Fibroblast of skin of back (primary cell): ENCODE results near the gene SEMA3E.

Experiments used
- DNase-seq: peaks from one replicate; pipeline ENCODE4 v3.0.0-alpha.2; 2013

The SEMA3E gene

DNA sequence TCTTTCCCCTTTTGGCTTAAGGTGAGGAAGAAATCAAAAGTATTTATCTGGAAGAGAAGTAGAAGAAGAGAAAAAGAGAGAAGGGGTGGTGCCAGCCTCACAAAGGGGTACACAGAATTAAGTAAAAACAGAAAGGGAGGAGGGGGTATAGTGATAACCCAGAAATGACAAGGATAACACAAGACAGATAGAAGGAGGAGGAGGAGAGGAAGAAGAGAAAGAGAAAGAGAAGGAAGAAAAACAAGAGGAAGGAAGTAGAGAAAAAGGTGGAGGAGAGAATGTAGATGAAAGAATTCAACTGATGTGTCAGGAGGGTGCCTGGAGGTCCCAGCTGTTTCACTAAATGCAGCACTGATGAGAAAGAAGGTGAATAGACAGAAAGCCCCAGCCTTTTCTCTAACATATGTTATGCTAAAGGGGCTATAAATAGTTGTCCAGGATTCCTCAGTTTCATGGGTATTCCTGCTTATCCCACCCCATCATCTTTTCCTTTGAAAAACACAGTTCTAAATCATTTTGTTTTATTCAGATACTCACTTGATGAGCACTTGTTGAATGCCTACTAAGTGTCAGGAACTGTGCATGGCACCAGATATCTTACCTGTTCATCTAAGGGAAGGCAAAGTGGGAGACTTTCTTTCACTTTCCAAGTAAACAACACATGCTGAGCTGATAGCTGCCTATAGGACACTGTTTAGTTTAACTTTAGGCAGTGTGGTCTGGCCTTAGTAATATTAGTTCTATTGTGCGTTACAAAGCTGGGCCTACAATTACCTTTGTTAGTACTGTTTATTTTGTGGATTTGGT is 8.0 kb downstream of the SEMA3E start:
- no peak for DNase-seq

GRCh38 chr7:83640240-83640639 is 8.7 kb downstream of the SEMA3E start:
- no peak for DNase-seq

- no peak for DNase-seq
These were observed 15.4 kb downstream of the SEMA3E start for GRCh38 chr7:83633516-83633915.

DNA sequence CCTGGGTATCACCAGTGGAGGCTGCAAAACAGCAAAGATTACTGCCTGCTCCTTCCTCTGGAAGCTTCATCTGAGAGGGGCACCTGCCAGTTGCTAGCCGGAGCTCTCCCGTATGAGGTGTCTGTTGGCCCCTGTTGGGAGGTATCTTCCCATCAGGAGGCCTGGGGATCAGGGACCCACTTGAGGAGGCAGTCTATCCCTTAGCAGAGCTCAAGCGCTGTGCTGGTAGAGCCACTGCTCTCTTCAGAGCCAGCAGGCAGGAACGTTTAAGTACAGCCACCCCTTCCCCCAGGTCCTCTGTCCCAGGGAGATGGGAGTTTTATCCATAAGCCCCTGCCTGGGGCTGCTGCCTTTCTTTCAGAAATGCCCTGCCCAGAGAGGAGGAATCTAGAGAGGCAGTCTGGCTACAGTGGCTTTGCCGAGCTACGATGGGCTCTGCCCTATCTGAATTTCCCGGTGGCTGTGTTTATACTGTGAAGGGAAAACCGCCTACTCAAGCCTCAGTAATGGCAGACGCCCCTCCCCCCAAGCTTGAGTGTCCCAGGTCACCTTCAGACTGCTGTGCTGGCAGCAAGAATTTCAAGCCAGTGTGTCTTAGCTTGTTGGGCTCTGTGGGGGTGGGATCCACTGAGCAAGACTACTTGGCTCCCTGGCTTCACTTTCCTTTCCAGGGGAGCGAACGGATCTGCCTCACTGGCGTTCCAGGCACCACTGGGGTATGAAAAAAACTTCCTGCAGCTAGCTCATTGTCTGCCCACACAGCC is 19.6 kb downstream of the SEMA3E start:
- DNase-seq: no peak

- DNase-seq: no peak
These were observed 31.1 kb downstream of the SEMA3E start for GRCh38 chr7:83617858-83618257.

- peak; percentile 2 for DNase-seq
These were observed 34.8 kb downstream of the SEMA3E start for GRCh38 chr7:83614112-83614511.

DNA sequence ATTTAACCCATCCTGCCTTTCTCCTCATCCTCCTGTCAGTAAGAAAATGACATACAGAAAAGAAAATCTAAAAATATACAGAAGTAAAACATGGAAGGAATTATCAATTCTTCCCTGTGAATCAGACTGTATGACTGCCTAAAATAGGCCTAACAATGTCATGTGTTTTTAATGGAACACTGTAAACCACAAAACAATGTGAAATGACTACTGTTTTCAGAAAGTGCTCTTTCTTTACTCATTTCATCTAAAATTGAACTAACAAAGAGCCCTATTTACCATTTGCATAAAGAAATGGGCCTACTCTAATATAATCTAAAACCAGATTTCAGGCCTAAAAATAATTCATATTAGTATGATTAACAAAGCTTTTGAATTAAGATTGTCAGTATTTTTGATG is 35.7 kb downstream of the SEMA3E start:
- DNase-seq: peak; percentile 7

DNA sequence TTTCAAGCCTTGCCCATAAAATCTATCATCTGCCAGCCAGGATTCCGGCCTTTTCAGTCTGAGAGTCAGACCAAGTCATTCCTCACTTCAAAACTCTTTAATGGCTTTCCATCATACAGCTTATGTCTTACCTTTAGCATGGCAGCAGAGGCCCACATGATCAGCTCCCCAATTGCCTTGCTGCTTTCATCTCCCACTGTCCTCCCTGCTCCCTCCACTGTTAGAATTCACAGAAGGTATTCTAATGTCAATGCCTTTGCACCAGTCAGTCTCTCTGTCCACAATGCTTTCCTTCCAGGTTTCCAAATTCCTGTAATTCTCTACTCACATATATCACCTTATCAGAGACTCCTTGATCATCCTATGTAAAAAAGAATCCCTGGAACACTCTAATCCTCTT is 37.2 kb downstream of the SEMA3E start:
- no peak for DNase-seq

GRCh38 chr7:83610649-83611304 is 38.2 kb downstream of the SEMA3E start:
- DNase-seq: no peak

DNA sequence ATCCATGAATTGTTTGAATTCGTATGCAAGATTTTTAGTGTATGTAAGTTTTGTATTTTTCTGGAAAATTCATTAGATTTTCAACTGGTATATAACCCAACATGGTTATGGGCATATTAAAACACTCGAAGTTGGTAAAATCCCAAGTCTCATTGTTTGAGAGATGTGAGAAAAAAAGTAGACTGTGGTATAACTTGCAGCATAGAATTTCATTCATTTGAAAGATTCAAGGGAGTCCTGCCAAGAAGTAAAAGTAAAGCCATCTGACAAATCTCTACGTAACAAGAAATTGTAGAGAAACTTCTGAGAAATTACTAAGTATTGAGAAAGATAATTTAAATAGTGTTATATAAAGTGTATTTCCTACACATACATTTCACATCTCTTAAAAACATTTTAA is 40.2 kb downstream of the SEMA3E start:
- peak; percentile 19 for DNase-seq

GRCh38 chr7:83603649-83604048 is 45.3 kb downstream of the SEMA3E start:
- DNase-seq: no peak

DNA sequence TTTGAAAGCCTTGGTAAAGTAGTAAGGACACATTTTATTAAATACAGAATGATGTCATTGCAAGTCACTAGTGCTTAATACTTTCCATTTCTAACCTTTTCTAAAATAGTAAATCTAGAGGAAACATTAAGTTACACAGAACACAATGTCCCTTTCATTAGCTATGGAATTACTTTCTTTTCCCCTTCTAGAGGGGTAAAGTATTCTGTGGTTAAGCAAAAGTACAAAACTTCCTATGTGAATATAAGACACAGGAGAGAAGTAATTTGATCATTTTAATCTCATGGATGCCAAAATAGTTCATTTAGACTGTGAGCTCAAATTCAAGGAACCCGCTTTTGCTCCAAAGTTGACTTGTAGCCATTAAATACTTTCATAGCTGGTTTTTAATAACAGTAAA is 49.8 kb downstream of the SEMA3E start:
- no peak for DNase-seq

GRCh38 chr7:83593921-83594475 is 54.9 kb downstream of the SEMA3E start:
- DNase-seq: no peak

- DNase-seq: no peak
These were observed 60.2 kb downstream of the SEMA3E start for GRCh38 chr7:83588602-83589240.

DNA sequence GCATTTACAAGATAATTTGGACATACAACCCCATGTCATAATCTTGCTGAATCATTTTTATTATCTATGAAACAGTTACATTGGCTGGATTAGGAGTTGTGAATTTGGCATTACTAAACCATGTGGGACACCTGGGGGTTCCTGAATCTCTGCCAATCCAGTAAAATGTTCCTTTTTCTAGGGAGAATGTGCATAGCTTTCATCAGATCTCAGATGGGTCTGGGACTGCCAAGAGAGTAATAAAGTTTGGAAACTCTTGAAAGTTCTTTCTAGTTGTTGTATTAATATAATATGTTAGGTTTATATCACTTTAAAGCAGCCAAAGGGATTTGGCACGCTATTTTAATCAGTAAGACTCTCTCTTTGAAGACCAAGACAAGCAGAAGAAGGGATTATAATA is 62.7 kb downstream of the SEMA3E start:
- no peak for DNase-seq

- no peak for DNase-seq
These were observed 67.1 kb downstream of the SEMA3E start for GRCh38 chr7:83581667-83582435.

GRCh38 chr7:83579740-83580139 is 69.2 kb downstream of the SEMA3E start:
- DNase-seq: peak; percentile 36

DNA sequence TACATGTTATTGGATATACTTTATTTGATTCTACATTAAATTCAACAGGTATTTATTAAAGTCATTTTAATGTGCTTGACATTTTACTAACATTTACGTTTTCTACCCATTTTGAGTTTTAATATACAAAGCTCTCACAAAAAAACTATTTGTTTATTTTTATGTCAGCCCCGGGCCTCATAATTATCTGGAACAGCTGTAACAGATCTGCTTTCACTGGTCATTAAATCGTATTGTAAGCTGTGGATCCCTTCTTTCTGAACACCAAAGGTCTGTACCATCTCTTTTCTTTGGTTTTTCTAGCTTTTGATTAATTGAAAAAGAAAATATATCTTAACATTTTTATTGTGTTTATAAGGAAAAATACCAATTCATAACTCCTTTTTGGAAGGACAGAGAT is 73.5 kb downstream of the SEMA3E start:
- no peak for DNase-seq

DNA sequence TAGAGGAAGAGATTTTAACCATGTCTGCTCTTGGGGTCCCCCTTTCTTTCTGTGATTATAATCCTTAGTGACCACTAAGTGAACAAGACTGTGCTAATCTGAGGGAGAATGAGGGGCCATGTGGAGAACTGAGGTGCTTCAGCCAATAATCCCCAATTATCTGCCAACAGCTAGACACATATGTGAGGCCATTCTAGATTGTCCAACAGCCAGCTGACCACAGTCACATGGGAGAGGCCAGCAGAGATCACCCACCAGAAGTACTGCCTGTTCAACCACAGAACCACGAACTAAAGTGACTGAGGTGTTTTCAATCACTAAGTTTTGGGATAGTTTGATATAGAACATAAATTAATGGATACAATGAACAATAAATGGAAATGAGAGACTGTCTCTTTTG is 74.3 kb downstream of the SEMA3E start:
- no peak for DNase-seq

DNA sequence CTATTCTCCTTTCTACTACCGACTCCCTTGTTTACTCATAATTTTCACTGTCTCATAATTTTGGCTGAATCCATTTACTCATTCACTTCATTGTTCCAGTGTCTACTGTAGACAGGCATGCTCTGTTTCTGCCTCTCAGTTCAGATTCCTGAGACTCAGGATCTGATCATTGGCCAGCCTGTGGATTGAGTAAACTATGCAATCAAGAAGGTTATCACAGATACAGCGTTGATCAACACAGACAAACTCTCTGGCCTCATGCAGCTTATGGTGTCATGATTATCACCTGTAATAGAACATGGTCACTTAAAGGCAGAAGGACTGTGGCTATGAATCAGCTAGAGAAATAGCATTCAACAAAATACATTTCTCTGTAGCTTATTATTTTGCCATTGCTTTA is 86.0 kb downstream of the SEMA3E start:
- no peak for DNase-seq

DNA sequence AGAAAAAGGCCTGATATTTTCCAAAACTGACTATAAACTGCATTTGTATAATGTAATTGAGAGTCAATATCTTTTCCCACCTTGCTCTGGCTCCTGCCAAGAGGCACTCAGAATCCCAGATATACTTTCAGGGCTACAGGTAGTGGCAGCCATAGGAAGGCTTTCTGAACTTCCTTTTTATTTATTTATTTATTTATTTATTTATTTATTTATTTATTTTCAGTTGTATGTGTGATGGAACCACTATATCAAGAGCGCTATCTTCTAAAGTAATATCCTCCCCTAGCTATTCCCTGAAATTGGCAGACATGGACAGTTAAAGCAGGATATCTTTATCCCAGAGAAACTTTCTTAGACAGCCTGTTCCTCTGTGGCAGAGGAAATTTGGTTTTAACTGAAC is 86.7 kb downstream of the SEMA3E start:
- no peak for DNase-seq

- no peak for DNase-seq
These were observed 89.1 kb downstream of the SEMA3E start for GRCh38 chr7:83559887-83560286.
